ENCODE measurements around the gene SETX.

GRCh38 chr9:132365986-132366385 is 11.2 kb upstream of the SETX start:
- no peak for TF ChIP-seq CTCF (IDR thresholded peaks at IDR 0.05)
- TF ChIP-seq POLR2A (IDR thresholded peaks at IDR 0.05), result no peak
